Loucy (cell line): ENCODE results near the gene CHST14.

ENCODE experiments used
- H2AFZ ChIP-seq: fragments of 200-600 bp; sonication (generic); 2 replicates; pipeline ENCODE4 v1.6.0; 2016; ENCODE audit warnings: antibody characterized with exemption, mild to moderate bottlenecking, low read length, moderate library complexity
- H3F3A ChIP-seq: fragments of 200-600 bp; 2 replicates; pipeline ENCODE4 v1.6.0; 2016; ENCODE audit warnings: antibody characterized with exemption, low read depth, mild to moderate bottlenecking
- H3K27me3 ChIP-seq: fragments of 200-600 bp; sonication (generic); 2 replicates; pipeline ENCODE4 v1.6.1; 2014; ENCODE audit warnings: low read length, mild to moderate bottlenecking; ENCODE audit not compliant: insufficient read depth, poor library complexity, severe bottlenecking
- H3K36me3 ChIP-seq: fragments of 200-600 bp; sonication (generic); 2 replicates; pipeline ENCODE4 v1.6.1; 2016; ENCODE audit warnings: low read length; ENCODE audit not compliant: insufficient read depth
- H3K4me1 ChIP-seq: fragments of 200-600 bp; sonication (generic); 2 replicates; pipeline ENCODE4 v1.5.1; 2014; ENCODE audit warnings: low read length, mild to moderate bottlenecking; ENCODE audit not compliant: insufficient read depth, poor library complexity, severe bottlenecking
- H3K4me2 ChIP-seq: fragments of 200-600 bp; sonication (generic); 2 replicates; pipeline ENCODE4 v1.6.0; 2014; ENCODE audit warnings: antibody characterized with exemption, low read length, low read depth, mild to moderate bottlenecking; ENCODE audit not compliant: poor library complexity, severe bottlenecking
- H3K4me3 ChIP-seq: fragments of 200-600 bp; sonication (generic); 2 replicates; pipeline ENCODE4 v1.5.1; 2014; ENCODE audit warnings: low read length, mild to moderate bottlenecking, mixed read lengths; ENCODE audit not compliant: poor library complexity, severe bottlenecking
- H3K79me2 ChIP-seq: fragments of 200-600 bp; sonication (generic); 2 replicates; pipeline ENCODE4 v1.6.1; 2014; ENCODE audit warnings: low read length; ENCODE audit not compliant: insufficient read depth
- H3K9ac ChIP-seq: fragments of 200-600 bp; sonication (generic); 2 replicates; pipeline ENCODE4 v1.6.0; 2014; ENCODE audit warnings: mild to moderate bottlenecking, low read depth, low read length, moderate library complexity; ENCODE audit not compliant: poor library complexity, severe bottlenecking
- H3K9me2 ChIP-seq: fragments of 200-600 bp; sonication (generic); replicated peaks from 2 replicates; pipeline ENCODE4 v1.6.1; 2016; ENCODE audit warnings: low read depth, low read length, mixed read lengths
- H3K9me3 ChIP-seq: fragments of 200-600 bp; sonication (generic); 2 replicates; pipeline ENCODE4 v1.6.1; 2014; ENCODE audit warnings: mild to moderate bottlenecking, antibody characterized with exemption, low read length, low read depth; ENCODE audit not compliant: insufficient read depth
- H4K20me1 ChIP-seq: fragments of 200-600 bp; sonication (generic); 2 replicates; pipeline ENCODE4 v1.6.0; 2014; ENCODE audit warnings: antibody characterized with exemption, low read length, mild to moderate bottlenecking; ENCODE audit not compliant: insufficient read depth, poor library complexity, severe bottlenecking
- EZH2phosphoT487 ChIP-seq: fragments of 200-600 bp; IDR thresholded peaks from 2 replicates; pipeline ENCODE4 v1.6.1; 2018; ENCODE audit warnings: antibody characterized with exemption, mild to moderate bottlenecking, moderate library complexity, borderline replicate concordance
- TF ChIP-seq, protein P1 (sequence below): fragments of 200-600 bp; sonication (generic); conservative IDR thresholded peaks from 2 replicates; pipeline ENCODE4 v1.5.1; 2014; ENCODE audit warnings: mild to moderate bottlenecking, antibody characterized with exemption, low read length

The CHST14 gene

DNA sequence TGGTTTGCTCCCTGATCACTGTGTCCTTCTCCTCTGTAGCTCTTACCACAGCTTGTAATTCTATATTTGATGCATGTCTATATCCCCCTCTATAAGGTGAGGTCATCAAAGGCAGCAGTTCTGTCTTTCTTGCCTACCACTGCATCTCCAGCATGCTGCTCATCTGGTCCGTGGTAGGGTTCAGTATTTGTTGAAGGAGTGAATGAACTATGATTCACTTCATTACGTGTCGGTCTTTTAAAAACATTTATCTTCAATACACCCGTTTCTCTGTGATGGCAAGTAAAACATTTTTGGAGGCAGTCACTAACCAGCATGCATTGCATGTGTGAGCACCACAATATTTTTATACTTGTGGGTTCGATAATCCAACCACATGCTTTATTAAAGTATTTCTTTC is 27.6 kb downstream of the CHST14 start:
- Histone ChIP-seq H3K9me2 (no peaks in the 10 kb centered on the region), H3K4me3 (no peak overlapping the region), H3F3A (no peaks in the 10 kb centered on the region), H3K36me3 (no peaks in the 10 kb centered on the region), H2AFZ (no peak overlapping the region), H3K27me3 (no peaks in the 10 kb centered on the region), H4K20me1 (no peaks in the 10 kb centered on the region), H3K4me2 (no peak overlapping the region), H3K9ac (no peak overlapping the region), H3K4me1 (peaks cover 9% of the 10 kb centered on the region), H3K9me3 (no peaks in the 10 kb centered on the region), H3K79me2 (no peaks in the 10 kb centered on the region)
- TF ChIP-seq, protein P1, sequence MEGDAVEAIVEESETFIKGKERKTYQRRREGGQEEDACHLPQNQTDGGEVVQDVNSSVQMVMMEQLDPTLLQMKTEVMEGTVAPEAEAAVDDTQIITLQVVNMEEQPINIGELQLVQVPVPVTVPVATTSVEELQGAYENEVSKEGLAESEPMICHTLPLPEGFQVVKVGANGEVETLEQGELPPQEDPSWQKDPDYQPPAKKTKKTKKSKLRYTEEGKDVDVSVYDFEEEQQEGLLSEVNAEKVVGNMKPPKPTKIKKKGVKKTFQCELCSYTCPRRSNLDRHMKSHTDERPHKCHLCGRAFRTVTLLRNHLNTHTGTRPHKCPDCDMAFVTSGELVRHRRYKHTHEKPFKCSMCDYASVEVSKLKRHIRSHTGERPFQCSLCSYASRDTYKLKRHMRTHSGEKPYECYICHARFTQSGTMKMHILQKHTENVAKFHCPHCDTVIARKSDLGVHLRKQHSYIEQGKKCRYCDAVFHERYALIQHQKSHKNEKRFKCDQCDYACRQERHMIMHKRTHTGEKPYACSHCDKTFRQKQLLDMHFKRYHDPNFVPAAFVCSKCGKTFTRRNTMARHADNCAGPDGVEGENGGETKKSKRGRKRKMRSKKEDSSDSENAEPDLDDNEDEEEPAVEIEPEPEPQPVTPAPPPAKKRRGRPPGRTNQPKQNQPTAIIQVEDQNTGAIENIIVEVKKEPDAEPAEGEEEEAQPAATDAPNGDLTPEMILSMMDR, result no peak
- TF ChIP-seq EZH2phosphoT487, result no peak

DNA sequence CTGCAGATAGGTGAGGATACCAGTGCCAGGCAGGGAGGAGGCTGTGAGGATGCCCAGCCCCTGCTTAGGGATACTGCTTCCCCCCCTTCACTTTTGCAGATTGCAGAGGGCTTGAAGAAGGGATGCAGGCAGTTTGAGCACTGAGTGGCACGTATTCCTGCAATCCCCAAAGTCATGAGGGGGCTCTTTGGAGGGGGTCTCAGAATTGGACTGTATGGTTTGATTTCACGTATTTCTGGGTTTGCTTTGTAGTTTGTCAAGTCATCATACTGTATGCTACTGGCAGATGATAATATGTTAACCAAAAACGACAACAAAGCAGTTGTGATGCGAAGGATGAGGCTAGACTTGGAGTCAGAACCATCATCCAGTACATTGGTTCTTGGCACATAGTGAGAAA is 28.1 kb downstream of the CHST14 start:
- Histone ChIP-seq H3K4me2 (no peak overlapping the region), H2AFZ (no peak overlapping the region), H3K4me3 (no peak overlapping the region)

DNA sequence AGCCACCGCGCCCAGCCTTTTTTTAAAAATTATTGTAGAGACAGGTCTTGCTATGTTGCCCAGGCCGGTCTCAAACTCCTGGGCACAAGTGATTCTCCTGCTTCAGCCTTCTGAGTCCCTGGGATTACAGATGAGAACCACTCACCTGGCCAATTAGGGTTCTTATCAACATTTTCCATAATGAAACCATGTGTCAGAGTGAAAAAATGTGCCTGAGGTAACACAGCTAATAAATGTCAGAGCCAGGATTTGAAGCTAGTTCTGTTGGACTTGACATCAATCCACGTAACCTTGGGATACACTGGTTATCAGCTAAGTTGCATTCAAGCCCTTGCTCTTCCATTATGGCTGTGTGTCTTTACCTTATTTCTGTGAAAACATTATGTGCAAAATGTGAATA is 29.1 kb downstream of the CHST14 start:
- Histone ChIP-seq H3K9me3 (no peaks in the 10 kb centered on the region), H3K27me3 (no peaks in the 10 kb centered on the region), H3K36me3 (no peaks in the 10 kb centered on the region), H3K9me2 (no peaks in the 10 kb centered on the region), H3K4me2 (no peak overlapping the region), H3F3A (no peaks in the 10 kb centered on the region), H3K79me2 (no peaks in the 10 kb centered on the region), H3K9ac (no peak overlapping the region), H3K4me3 (no peak overlapping the region), H2AFZ (no peak overlapping the region), H3K4me1 (no peaks in the 10 kb centered on the region), H4K20me1 (no peaks in the 10 kb centered on the region)
- no peak for TF ChIP-seq EZH2phosphoT487
- TF ChIP-seq, protein P1, result no peak

More for the DNA sequence above, 28.1 kb downstream of the CHST14 start:
- peaks cover 4% of the 10 kb centered on the region for H3K4me1 ChIP-seq
- no peaks in the 10 kb centered on the region for H3K79me2 ChIP-seq
- H3K9ac ChIP-seq, result no peak overlapping the region
- H3K9me3 ChIP-seq, result no peaks in the 10 kb centered on the region
- no peaks in the 10 kb centered on the region for H3K36me3 ChIP-seq
- TF ChIP-seq, protein P1, result no peak
- TF ChIP-seq EZH2phosphoT487, result no peak
- no peaks in the 10 kb centered on the region for H3F3A ChIP-seq
- no peaks in the 10 kb centered on the region for H4K20me1 ChIP-seq
- H3K9me2 ChIP-seq, result no peaks in the 10 kb centered on the region
- no peaks in the 10 kb centered on the region for H3K27me3 ChIP-seq
